Subcutaneous abdominal adipose tissue (tissue), 5 donors: ENCODE measurements around the gene C1orf105.
A peak's percentile ranks its signal among the peaks of the same experiment; 100 is the strongest.

Source experiments
- H3K27ac ChIP-seq: one replicate; pipeline ENCODE4 v1.7.0; 2013; ENCODE audit warnings: low read depth, mild to moderate bottlenecking, inconsistent platforms, low read length, moderate library complexity
- H3K27me3 ChIP-seq, 5 donors: one replicate each; pipeline ENCODE4 v1.7.0; 2013; ENCODE audit warnings: low read length in 5 of 5, inconsistent platforms in 1 of 5; ENCODE audit not compliant: control insufficient read depth in 5 of 5, insufficient read depth in 4 of 5
- H3K36me3 ChIP-seq, 5 donors: one replicate each; pipeline ENCODE4 v1.7.0; 2013; ENCODE audit warnings: low read length in 5 of 5; ENCODE audit not compliant: control insufficient read depth in 5 of 5, insufficient read depth in 5 of 5
- H3K4me1 ChIP-seq, 5 donors: one replicate each; pipeline ENCODE4 v1.7.0; 2013; ENCODE audit warnings: low read length in 5 of 5, mild to moderate bottlenecking in 3 of 5, moderate library complexity in 1 of 5; ENCODE audit not compliant: control insufficient read depth in 5 of 5, insufficient read depth in 5 of 5
- H3K4me3 ChIP-seq, 5 donors: one replicate each; pipeline ENCODE4 v1.7.0; 2013; ENCODE audit warnings: low read length in 5 of 5, low read depth in 1 of 5
- H3K9ac ChIP-seq, 5 donors: one replicate each; pipeline ENCODE4 v1.7.0; 2013; ENCODE audit warnings: low read length in 5 of 5, mild to moderate bottlenecking in 4 of 5, moderate library complexity in 3 of 5
- H3K9me3 ChIP-seq, 5 donors: one replicate each; pipeline ENCODE4 v1.7.0; 2013; ENCODE audit warnings: low read length in 5 of 5; ENCODE audit not compliant: control insufficient read depth in 5 of 5
- donor health status: healthy.
- donor health status: healthy.
- donor health status: healthy.
- donor health status: healthy.
- donor health status: healthy.

The C1orf105 gene

DNA sequence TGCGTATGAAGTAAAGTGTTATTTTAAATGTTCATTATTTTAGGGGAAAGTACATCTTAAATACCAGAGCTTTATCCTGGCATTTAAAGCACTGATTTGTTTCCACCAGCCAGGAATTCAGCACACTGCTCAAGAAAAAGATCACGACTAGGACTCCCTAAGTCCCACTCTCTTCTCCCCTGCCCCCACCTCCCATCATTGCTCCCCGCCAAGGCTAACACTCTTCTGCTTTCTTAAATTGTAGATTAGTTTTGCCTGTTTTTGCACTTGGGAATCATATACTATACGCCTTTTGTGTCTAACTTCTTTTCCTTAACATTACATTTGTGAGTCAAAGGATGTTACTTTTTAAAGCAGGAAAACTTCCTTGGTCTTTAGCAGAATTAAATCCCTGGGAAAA, 37.5 kb upstream of the C1orf105 start:
- no peak overlapping the region for H3K9ac ChIP-seq
- no peak overlapping the region for H3K27ac ChIP-seq
- no peaks in the 10 kb centered on the region for H3K27me3 ChIP-seq
- no peak overlapping the region for H3K4me3 ChIP-seq
- H3K9me3 ChIP-seq = no peaks in the 10 kb centered on the region
- H3K36me3 ChIP-seq = no peaks in the 10 kb centered on the region
- H3K4me1 ChIP-seq = peaks cover 0 to 7% (median 0%) of the 10 kb centered on the region in 5 donors

DNA sequence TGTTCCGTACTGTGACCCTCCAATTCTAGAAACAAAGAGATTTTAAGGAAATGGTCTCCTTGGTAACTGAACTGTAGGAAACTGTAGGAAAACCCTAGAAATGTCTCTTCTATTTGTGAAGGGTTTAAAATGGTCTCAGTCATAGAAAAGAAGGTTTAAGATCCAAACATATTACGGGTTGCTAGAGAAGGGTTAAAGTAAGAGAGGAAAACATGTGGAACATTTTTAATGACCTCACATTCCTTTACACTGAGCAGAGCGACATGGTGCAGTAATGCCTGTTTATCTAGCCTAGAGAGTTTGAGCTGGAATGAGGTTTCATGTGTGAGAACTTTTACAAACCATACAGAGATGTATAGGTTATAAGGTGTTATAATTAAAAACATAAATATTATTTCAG, 36.9 kb upstream of the C1orf105 start:
- no peaks in the 10 kb centered on the region for H3K36me3 ChIP-seq
- peaks cover 0 to 7% (median 0%) of the 10 kb centered on the region in 5 donors for H3K4me1 ChIP-seq
- no peak overlapping the region for H3K4me3 ChIP-seq
- no peak overlapping the region for H3K27ac ChIP-seq
- H3K27me3 ChIP-seq = no peaks in the 10 kb centered on the region
- H3K9me3 ChIP-seq = no peaks in the 10 kb centered on the region
- H3K9ac ChIP-seq = no peak overlapping the region

DNA sequence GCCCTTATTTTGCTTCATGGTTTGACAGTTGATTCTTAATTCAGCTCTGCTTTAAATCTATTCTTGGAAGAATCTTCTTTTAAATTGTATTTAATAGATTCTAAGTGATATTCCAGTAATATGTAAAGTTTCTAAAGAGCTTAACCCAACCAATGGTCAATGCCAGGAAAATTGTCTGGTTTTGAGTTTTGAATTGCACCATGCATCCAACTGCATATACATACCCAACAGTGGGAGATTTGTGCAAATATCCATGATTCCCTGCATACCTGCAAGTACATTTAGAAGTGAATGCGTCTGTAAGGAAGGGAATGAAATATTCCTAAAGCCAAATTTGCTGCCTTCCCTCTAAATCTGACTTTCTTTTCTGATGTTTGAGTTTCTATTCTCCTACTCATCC, 35.8 kb upstream of the C1orf105 start:
- H3K36me3 ChIP-seq = no peaks in the 10 kb centered on the region
- H3K4me3 ChIP-seq = no peak overlapping the region
- no peaks in the 10 kb centered on the region for H3K27me3 ChIP-seq
- H3K27ac ChIP-seq = no peak overlapping the region
- no peaks in the 10 kb centered on the region for H3K9me3 ChIP-seq
- H3K4me1 ChIP-seq = peaks cover 0 to 7% (median 0%) of the 10 kb centered on the region in 5 donors
- no peak overlapping the region for H3K9ac ChIP-seq

DNA sequence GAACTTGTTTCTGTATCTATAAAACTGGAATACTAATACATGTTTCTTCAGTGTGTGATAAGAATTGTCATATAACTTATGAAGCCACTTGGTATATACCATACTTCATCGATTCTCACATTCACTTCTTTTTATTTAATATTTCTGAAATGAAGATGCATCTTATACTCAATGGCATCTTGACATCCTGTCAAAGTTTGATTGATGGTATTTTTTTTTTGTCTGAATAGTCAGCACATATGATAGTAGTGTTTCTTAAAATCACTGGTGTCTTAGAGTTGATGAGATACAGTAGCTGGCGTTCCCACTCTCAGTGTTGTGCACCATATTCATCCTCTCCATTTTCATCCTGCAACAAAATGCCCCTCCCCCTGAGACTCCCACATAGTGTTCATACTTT, 34.4 kb upstream of the C1orf105 start:
- Histone ChIP-seq H3K9me3 (no peaks in the 10 kb centered on the region), H3K4me3 (no peak overlapping the region), H3K9ac (no peak overlapping the region), H3K4me1 (peaks cover 0 to 11% (median 9%) of the 10 kb centered on the region in 5 donors), H3K27me3 (no peaks in the 10 kb centered on the region), H3K36me3 (no peaks in the 10 kb centered on the region), H3K27ac (no peak overlapping the region)

DNA sequence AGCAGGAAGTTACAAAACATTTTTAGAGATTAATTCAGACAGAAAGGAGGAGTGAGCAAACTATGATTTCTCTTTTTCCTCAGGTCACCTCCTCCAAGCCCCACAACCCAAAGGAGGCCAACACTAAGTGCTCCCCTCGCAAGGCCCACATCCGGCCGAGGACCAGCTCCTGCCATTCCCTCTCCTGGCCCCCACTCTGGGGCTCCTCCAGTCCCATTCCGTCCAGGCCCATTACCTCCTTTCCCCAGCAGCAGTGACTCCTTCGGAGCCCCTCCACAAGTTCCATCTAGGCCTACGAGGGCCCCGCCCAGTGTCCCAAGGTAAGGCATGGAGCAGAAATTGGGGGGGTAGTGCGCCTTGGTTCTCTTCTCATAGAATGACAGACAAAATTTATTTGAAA, 32.0 kb upstream of the C1orf105 start:
- Histone ChIP-seq H3K9me3 (no peaks in the 10 kb centered on the region), H3K4me3 (no peak overlapping the region), H3K4me1 (peaks cover 0 to 13% (median 11%) of the 10 kb centered on the region in 5 donors), H3K27me3 (no peaks in the 10 kb centered on the region), H3K27ac (no peak overlapping the region), H3K9ac (no peak overlapping the region), H3K36me3 (no peaks in the 10 kb centered on the region)

DNA sequence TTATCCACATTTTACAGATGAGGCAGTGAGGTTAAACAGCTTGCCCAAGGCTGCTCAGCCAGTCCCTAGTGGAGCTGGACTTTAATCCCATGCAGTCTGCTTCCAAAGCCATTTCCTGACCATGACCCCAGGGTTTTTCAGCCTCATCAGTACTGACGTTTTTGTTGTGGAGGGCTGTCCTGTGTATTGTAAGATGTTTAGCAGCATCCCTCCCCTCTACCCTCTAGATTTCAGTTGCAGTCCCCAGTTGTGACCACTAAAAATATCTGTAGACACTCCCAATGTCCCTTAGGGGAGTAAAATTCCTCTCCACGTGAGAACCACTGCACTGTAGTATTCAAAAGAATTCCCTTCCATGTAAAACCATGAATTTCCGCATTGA, 30.2 kb upstream of the C1orf105 start:
- no peaks in the 10 kb centered on the region for H3K9me3 ChIP-seq
- H3K4me3 ChIP-seq = peak overlapping the region in 1 of 5 donors; percentile 45
- peaks cover 0 to 16% (median 13%) of the 10 kb centered on the region in 5 donors for H3K4me1 ChIP-seq
- H3K36me3 ChIP-seq = no peaks in the 10 kb centered on the region
- H3K27me3 ChIP-seq = no peaks in the 10 kb centered on the region
- H3K9ac ChIP-seq = no peak overlapping the region
- H3K27ac ChIP-seq = no peak overlapping the region

DNA sequence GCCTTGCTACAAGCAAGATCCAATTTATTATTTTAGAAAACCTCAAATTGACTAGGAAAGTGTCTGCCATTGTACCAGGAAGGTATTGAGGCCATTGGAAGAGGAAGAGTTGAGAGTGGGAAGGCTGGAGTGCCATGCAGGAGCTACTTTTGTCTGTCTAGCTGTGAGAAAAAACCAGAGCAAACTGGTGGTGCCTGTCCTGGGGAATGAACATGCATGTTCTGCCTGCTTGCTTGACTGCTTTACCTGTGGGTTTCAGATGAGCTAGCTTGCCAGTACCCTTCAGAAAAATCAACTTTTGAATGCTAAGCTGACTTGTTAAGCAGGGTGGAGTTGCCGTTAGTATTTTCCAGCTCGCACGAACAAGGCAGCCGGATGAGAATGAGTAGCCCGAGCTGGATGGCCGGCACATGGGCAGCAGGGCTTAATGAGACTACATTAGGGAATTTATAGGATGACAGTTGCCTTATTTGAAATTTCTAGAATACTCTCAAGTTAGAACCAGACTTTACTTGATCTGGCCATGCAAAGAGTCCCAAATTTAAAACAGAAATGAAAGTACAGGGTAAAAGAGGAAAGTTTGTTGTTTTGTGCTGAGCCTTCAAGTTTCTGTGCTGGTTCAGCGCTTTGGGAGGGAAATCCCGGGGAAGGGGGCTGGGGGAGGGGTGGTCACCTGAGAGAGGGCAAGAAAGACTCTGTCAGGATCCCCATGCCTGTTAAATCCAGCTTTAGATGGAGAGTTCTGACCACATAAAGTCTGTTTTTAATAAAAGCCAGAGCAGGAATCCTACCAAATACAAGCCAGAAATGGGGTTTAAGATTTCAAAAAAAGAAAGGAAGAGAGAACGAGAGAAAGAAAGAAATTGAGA, 29.6 kb upstream of the C1orf105 start:
- Histone ChIP-seq H3K36me3 (no peaks in the 10 kb centered on the region), H3K9ac (no peak overlapping the region), H3K9me3 (no peaks in the 10 kb centered on the region), H3K4me1 (peaks cover 0 to 16% (median 13%) of the 10 kb centered on the region in 5 donors), H3K4me3 (peak overlapping the region; percentile 8 to 45 (median 42)), H3K27me3 (no peaks in the 10 kb centered on the region), H3K27ac (peak overlapping the region; percentile 58)

DNA sequence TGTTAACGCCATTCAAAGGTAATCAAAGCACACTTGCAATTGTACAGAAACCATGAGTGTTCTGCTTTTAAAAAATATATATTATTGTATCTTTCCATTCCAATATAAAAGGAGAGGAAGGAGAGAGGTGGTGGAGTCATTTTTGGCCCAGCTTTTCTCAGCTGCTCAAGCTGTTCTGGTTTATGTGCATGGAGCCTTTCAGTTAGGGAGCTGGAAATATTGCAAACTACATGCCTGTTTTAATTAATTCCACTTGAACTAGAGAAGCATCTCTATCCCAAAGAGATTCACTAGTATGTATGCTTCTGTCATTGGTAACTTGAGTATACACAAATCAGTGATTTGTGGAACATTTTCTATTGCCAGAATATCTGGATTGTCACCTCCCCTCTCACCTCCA, 28.5 kb upstream of the C1orf105 start:
- Histone ChIP-seq H3K9me3 (no peaks in the 10 kb centered on the region), H3K36me3 (no peaks in the 10 kb centered on the region), H3K4me1 (peaks cover 0 to 16% (median 13%) of the 10 kb centered on the region in 5 donors), H3K27me3 (no peaks in the 10 kb centered on the region), H3K4me3 (no peak overlapping the region), H3K27ac (no peak overlapping the region), H3K9ac (no peak overlapping the region)

DNA sequence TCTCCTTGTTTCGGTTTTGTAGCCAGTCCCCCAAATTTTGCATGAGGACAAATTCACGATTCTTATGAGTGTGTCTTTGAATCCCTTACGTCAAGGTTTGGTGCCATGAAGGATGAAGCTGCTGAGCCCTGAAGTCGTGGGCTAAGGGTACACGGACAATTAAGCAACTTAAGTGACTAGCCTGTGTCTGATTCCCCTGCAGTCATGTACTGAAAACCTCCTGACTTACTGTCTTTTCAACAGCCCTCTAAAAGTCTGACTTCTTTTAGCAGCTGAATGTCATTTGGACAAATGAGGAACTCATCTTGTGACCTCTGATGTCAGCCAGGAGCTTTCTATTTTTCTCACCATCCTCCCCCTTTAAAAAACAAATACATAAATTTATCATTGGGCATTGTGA, 27.1 kb upstream of the C1orf105 start:
- no peak overlapping the region for H3K9ac ChIP-seq
- H3K4me3 ChIP-seq = no peak overlapping the region
- no peaks in the 10 kb centered on the region for H3K36me3 ChIP-seq
- no peaks in the 10 kb centered on the region for H3K9me3 ChIP-seq
- peaks cover 0 to 23% (median 13%) of the 10 kb centered on the region in 5 donors for H3K4me1 ChIP-seq
- H3K27me3 ChIP-seq = no peaks in the 10 kb centered on the region
- H3K27ac ChIP-seq = peak overlapping the region; percentile 25

DNA sequence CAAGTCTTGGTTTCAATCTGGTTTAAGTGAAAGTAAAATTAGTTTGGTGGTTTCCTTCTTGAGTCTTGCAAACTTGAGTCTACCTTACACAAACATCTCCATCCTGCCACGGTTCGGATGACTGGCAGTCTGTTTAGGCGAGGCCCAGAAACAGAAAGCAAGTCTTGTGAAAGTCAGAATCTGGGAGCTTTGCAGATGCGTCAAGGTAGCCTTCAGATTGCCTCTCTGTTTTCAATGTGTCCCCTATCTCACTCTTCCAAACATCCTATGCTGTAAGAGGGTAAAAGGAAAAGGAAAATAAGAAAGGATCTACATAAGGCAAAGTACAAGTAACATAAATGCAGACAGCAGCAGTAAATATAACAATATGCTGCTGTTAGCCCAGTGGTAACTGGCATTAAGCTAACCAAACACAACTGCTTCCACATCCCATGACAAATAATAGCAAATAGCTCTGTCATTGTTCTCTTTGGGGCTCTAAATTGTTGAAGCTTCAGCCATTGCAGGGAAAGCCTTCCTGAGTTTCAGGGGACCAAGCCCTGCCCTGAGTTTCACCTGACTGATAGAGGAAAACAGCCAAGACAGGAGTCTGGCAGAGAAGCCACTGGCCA, 26.2 kb upstream of the C1orf105 start:
- Histone ChIP-seq H3K4me3 (no peak overlapping the region), H3K36me3 (no peaks in the 10 kb centered on the region), H3K27me3 (no peaks in the 10 kb centered on the region), H3K9me3 (no peaks in the 10 kb centered on the region), H3K4me1 (peaks cover 0 to 32% (median 19%) of the 10 kb centered on the region in 5 donors), H3K27ac (no peak overlapping the region), H3K9ac (no peak overlapping the region)
